GM13977 (cell line): ENCODE data around the gene SNAPIN.

Experiments used
- DNase-seq: peaks from one replicate; pipeline ENCODE4 v3.0.0; 2012; ENCODE audit warnings: low spot score
- in situ Hi-C: fragments of 300-500 bp; cut with MboI; formaldehyde crosslinking; loops from one replicate; pipeline ENCODE4 v1.12.0; 2022; ENCODE audit warnings: low sequenced_read_pairs, low pct_unique_long_range_greater_than_20kb, mixed read lengths, inconsistent platforms; ENCODE audit not compliant: unreplicated experiment
- TF ChIP-seq, protein P1 (sequence below): IDR thresholded peaks from 2 replicates; pipeline ENCODE4 v1.5.1; 2012; ENCODE audit warnings: mild to moderate bottlenecking, control low read depth; ENCODE audit not compliant: insufficient read depth; ENCODE audit errors: extremely low read depth, missing control alignments

SNAPIN gene

DNA sequence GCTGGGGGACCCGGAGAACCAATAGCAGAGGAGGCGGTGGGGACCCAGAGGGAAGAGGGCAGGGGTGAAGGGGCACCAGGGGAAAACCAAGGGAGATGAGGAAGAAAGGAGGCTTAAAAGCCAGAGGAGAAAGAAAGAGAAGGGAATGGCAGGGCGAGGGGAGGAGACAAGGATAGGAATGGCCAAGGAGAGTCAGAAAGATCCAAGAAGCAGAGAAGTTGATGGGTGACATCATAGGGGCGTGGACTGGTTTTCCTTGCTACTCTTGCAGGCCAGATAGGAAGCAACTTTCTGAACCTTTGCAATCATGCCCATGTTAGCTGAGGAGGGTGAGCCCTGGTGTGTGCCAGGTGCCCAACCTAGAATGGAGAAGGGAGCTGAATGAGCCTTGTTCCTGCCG lies 25.4 kb downstream of the SNAPIN start:
- DNase-seq, result no peak
- TF ChIP-seq, protein P1, sequence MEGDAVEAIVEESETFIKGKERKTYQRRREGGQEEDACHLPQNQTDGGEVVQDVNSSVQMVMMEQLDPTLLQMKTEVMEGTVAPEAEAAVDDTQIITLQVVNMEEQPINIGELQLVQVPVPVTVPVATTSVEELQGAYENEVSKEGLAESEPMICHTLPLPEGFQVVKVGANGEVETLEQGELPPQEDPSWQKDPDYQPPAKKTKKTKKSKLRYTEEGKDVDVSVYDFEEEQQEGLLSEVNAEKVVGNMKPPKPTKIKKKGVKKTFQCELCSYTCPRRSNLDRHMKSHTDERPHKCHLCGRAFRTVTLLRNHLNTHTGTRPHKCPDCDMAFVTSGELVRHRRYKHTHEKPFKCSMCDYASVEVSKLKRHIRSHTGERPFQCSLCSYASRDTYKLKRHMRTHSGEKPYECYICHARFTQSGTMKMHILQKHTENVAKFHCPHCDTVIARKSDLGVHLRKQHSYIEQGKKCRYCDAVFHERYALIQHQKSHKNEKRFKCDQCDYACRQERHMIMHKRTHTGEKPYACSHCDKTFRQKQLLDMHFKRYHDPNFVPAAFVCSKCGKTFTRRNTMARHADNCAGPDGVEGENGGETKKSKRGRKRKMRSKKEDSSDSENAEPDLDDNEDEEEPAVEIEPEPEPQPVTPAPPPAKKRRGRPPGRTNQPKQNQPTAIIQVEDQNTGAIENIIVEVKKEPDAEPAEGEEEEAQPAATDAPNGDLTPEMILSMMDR, result no peak
- in situ Hi-C loops, result no loop called here

DNA sequence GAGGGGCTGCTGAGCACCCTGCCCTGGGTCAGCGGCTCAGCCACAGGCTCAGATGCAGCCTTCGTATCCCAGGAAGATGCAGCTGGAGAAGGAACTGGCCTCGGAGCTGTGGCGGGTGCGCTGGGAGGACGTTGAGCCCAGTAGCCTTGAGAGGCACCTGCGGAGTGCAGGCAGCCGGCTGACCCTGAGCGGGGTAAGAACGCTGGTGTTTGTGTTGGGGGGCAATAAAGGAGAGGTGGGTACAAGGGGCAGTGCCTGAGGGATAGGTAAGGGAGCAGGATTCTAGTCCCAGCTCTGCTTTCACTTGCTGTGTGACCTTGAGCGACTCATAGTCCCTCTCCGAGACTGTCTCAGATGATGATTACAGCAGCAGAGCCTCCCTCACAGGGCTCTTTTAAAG lies 26.4 kb downstream of the SNAPIN start:
- in situ Hi-C loops, result no loop called here
- TF ChIP-seq, protein P1, result no peak
- peak; percentile 5 for DNase-seq

DNA sequence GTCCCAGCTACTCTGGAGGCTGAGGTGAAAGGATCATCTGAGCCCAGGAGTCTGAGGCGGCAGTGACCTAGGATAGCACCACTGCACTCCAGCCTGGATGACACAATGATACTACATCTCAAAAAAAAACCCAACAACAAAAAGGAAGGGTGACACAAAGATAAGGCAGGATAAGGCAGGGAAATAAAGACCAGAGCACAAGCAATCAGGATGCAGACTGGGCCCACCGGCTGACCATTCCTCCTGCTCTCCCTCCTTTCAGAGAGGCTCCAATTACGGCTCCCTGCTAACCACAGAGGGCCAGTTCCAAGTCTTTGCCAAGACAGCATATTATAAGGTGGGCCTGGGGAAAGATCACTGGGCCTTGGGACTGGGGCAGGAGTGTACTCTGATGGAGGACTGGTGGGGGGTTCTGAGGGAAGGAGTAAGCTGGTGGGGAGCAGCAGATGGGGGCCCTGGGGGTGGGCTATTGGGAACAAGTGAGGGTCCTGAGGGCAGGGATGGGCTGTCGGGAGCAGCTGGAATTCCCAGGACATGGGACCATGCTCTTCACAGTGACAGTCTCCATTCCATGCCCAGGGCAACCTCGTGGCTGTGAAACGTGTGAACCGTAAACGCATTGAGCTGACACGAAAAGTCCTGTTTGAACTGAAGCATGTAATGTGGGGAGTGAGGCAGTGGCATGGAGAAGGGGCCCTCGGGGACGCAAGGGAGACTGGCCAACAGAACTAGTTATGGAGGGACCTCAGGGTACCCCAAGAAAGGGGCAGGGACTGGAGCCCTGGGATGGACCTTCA lies 27.2 kb downstream of the SNAPIN start:
- peak; percentile 6 for DNase-seq
- in situ Hi-C loops, result no loop called here
- TF ChIP-seq, protein P1, result no peak

DNA sequence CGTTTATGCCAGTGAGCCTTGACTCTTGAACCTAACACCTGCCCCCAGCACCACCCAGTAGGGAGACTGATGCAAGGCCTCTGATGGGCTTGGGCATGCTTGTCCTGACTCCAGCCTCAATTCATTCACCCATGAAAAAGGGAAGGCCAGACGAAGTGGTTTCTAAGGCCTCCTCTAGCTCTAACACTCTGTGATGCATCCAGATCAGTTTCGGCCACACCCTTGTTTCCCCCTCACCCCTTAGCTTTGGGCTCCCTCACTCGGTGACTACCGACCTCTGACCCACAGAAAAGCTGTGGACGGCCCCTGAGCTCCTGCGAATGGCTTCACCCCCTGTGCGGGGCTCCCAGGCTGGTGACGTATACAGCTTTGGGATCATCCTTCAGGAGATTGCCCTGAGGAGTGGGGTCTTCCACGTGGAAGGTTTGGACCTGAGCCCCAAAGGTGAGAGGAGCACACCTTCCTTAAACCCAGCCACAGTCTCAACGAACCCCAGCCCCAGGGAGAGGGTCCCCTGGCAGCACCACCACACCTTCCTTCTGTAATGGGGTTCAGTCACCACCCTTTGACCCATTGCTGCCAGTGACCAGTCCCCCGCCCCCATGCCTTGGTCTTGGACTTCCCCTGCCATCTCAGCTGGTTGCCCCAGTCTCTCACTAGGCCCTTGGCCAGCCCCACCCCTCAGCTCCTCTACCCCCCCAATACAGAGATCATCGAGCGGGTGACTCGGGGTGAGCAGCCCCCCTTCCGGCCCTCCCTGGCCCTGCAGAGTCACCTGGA lies 29.0 kb downstream of the SNAPIN start:
- TF ChIP-seq, protein P1, result no peak
- DNase-seq, result peak; percentile 21
- in situ Hi-C loops, result no loop called here

DNA sequence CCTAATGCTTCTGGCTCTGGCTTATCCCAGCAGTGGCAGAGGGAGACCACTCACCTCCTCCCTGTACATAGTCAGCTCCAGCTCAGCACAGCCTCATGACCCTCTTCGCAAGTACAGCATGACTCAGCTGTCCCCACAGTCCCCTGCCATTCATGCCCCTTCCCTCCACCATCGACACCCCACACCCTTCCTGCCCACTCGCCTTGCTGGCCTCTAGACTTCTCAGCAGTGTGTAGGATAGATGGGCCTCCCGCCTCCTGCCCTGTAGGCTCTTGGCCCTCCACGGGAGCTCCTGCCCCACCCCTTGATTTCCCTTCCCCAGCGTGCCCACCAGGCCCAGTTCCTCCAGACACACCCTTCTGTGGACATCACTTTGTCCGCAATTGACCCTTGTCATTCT lies 29.8 kb downstream of the SNAPIN start:
- TF ChIP-seq, protein P1, result no peak
- in situ Hi-C loops, result no loop called here

DNA sequence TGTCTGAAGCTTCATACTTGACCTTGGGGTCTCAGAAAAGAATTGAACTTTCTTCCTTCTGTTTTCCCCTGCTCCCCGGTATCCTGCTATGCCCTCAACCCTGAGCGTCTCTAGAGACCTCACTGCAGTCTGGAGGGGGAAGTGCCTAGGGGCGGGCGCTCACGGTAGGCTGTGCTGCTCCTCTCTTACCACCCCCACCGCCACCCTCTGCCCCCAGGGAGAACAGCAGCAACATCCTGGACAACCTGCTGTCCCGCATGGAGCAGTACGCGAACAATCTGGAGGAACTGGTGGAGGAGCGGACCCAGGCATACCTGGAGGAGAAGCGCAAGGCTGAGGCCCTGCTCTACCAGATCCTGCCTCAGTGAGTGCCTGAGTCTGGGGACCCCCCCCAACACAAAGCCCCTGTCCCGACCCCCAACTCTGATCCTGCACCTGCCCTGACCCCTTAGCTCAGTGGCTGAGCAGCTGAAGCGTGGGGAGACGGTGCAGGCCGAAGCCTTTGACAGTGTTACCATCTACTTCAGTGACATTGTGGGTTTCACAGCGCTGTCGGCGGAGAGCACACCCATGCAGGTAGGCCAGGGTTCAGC lies 30.3 kb downstream of the SNAPIN start:
- in situ Hi-C loops, result no loop called here
- TF ChIP-seq, protein P1, result no peak
- DNase-seq, result no peak

More for the DNA sequence above, 29.8 kb downstream of the SNAPIN start:
- DNase-seq, result peak; percentile 6
